WTC11 (cell line): Measurements from ENCODE around the gene TMCC1.

Experiments used
- CTCF ChIP-seq: fragments of 200-600 bp; IDR thresholded peaks from 2 replicates; pipeline ENCODE4 v1.8.0; 2022; ENCODE audit warnings: antibody characterized with exemption
- E2F4 ChIP-seq: sonication (generic); formaldehyde crosslinking; IDR thresholded peaks from 2 replicates; pipeline ENCODE4 v1.8.1; 2022; ENCODE audit warnings: low read depth, mild to moderate bottlenecking, moderate library complexity, missing genetic modification reagents, borderline replicate concordance
- NFATC4 ChIP-seq: fragments of 250-450 bp; sonication (Bioruptor Pico); IDR thresholded peaks from 2 replicates; pipeline ENCODE4 v1.9.0; 2021; ENCODE audit warnings: mild to moderate bottlenecking
- PRDM15 ChIP-seq: sonication (generic); formaldehyde crosslinking; IDR thresholded peaks from 2 replicates; pipeline ENCODE4 v1.8.0; 2022; ENCODE audit warnings: missing genetic modification reagents
- TF ChIP-seq, protein P1 (sequence below): fragments of 250-450 bp; sonication (Bioruptor Pico); conservative IDR thresholded peaks from 2 replicates; pipeline ENCODE4 v1.9.0; 2021; ENCODE audit warnings: mild to moderate bottlenecking

- TF ChIP-seq CTCF, result no peak
- TF ChIP-seq E2F4 (CRISPR knock-in tag), result no peak
- no peak for TF ChIP-seq NFATC4
- no peak for TF ChIP-seq PRDM15 (CRISPR knock-in tag)
- TF ChIP-seq, protein P1, sequence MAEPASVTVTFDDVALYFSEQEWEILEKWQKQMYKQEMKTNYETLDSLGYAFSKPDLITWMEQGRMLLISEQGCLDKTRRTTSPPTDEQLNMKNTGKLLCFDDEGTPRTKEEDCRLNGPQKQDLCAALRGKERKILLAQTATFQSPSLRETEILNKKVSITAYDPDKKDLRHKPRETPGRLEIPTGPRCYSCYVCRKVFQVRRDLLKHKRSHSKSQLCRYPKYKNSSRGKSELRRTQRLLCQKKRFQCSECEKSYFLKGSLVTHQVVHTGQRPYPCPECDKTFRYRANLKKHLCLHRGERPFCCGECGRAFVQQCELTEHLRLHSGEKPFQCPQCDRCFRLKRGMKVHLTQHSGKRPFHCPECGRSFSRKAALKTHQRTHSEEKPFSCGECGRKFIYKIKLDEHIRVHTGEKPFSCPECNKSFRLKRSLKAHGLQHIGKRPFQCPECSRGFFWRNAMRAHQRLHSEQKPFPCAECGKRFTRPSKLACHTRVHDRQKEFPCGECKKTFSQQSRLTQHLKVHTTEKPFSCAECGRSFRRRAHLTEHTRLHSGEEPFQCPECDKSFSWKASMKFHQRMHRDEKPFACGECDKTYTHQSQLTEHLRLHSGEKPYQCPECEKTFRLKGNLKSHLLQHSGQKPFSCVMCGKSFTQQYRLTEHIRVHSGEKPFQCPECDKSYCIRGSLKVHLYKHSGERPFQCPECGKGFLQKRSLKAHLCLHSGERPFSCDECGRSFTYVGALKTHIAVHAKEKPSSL (CRISPR knock-in tag), result no peak
Observed at GRCh38 chr3:129865806-129866205, 27.7 kb downstream of the TMCC1 start.
